HepG2 (cell line): Measurements from ENCODE around the gene AZU1. TPM values are rescaled to one million over a fixed set of nuclear protein-coding genes. Genes with fewer than 3 reads are reported as not detected.
A peak's percentile ranks its signal among the peaks of the same experiment; 100 is the strongest.

Source experiments
- ARNTL ChIP-seq: sonication (generic); formaldehyde crosslinking; IDR thresholded peaks from 2 replicates; pipeline ENCODE4 v1.4.0; 2020; ENCODE audit warnings: mild to moderate bottlenecking, missing genetic modification reagents
- CC2D1A ChIP-seq: sonication (generic); formaldehyde crosslinking; IDR thresholded peaks from 2 replicates; pipeline ENCODE4 v1.8.1; 2023; ENCODE audit warnings: mild to moderate bottlenecking, missing genetic modification reagents
- ETV5 ChIP-seq: IDR thresholded peaks from 2 replicates; pipeline ENCODE4 v1.6.1; 2018; ENCODE audit warnings: missing biosample characterization, missing genetic modification reagents, inconsistent platforms, borderline replicate concordance
- KDM5A ChIP-seq: fragments of 200-600 bp; sonication (generic); IDR thresholded peaks from 2 replicates; pipeline ENCODE4 v1.7.0; 2018; ENCODE audit warnings: antibody characterized with exemption, mild to moderate bottlenecking, low read length, borderline replicate concordance
- MTA3 ChIP-seq: sonication (generic); formaldehyde crosslinking; IDR thresholded peaks from 2 replicates; pipeline ENCODE4 v1.4.0; 2020; ENCODE audit warnings: missing genetic modification reagents
- NFKB2 ChIP-seq: sonication (generic); formaldehyde crosslinking; IDR thresholded peaks from 2 replicates; pipeline ENCODE4 v1.4.0; 2020; ENCODE audit warnings: missing genetic modification reagents, borderline replicate concordance
- POLR2AphosphoS2 ChIP-seq: IDR thresholded peaks from 2 replicates; pipeline ENCODE4 v1.6.1; 2011; ENCODE audit warnings: low read depth, low read length, improper control_type of control experiment
- SOX5 ChIP-seq: IDR thresholded peaks from 2 replicates; pipeline ENCODE4 v1.6.1; 2016; ENCODE audit warnings: borderline replicate concordance
- ZFYVE20 ChIP-seq: sonication (generic); formaldehyde crosslinking; IDR thresholded peaks from 2 replicates; pipeline ENCODE4 v1.8.0; 2023; ENCODE audit warnings: low read depth, mild to moderate bottlenecking, moderate library complexity, missing genetic modification reagents, borderline replicate concordance
- ZNF326 ChIP-seq: sonication (generic); formaldehyde crosslinking; IDR thresholded peaks from 2 replicates; pipeline ENCODE4 v1.4.0; 2020; ENCODE audit warnings: missing genetic modification reagents, borderline replicate concordance
- ZNF34 ChIP-seq: sonication (generic); formaldehyde crosslinking; IDR thresholded peaks from 2 replicates; pipeline ENCODE4 v1.4.0; 2020; ENCODE audit warnings: mild to moderate bottlenecking, missing genetic modification reagents, borderline replicate concordance
- ZNF607 ChIP-seq: sonication (generic); formaldehyde crosslinking; IDR thresholded peaks from 2 replicates; pipeline ENCODE4 v1.5.1; 2020; ENCODE audit warnings: missing genetic modification reagents, mild to moderate bottlenecking, borderline replicate concordance
- polyA plus RNA-seq, 8 experiments: library from polyadenylated mRNA; depleted of rRNA in 3 of 8; stranded (reverse) in 7 of 8; unstranded in 1 of 8; fragments of >200 nt; fragmentation: Illumina TruSeq in 4 of 8; extraction: Trizol in 4 of 8; gene quantifications; 2 replicates each; pipeline versions ENCODE4 v1.2.1 to v1.2.3, GENCODE V29; 2011 to 2016; ENCODE audit warnings: low read depth in 4 of 8, missing spikeins in 1 of 8, mixed read lengths in 1 of 8; ENCODE audit not compliant: insufficient read depth in 1 of 8
- total RNA-seq, 5 experiments: library from RNA; depleted of rRNA; stranded (reverse); fragments of >200 nt; fragmentation: Illumina TruSeq; extraction: Trizol; gene quantifications; 2 replicates each; pipeline ENCODE4 v1.2.3, GENCODE V29; 2016; ENCODE audit warnings: low read depth in 1 of 5
- TF ChIP-seq, protein P1 (sequence below): conservative IDR thresholded peaks from 2 replicates; pipeline ENCODE4 v1.6.1; 2018; ENCODE audit warnings: missing genetic modification reagents
- TF ChIP-seq, protein P2 (sequence below): sonication (generic); formaldehyde crosslinking; IDR thresholded peaks from 2 replicates; pipeline ENCODE4 v1.5.1; 2020; ENCODE audit warnings: missing genetic modification reagents, mild to moderate bottlenecking, borderline replicate concordance
- TF ChIP-seq, protein P3 (sequence below): sonication (generic); formaldehyde crosslinking; IDR thresholded peaks from 2 replicates; pipeline ENCODE4 v1.4.0; 2020; ENCODE audit warnings: missing genetic modification reagents, borderline replicate concordance
- TF ChIP-seq, protein P4 (sequence below): sonication (generic); formaldehyde crosslinking; IDR thresholded peaks from 2 replicates; pipeline ENCODE4 v1.4.0; 2020; ENCODE audit warnings: missing genetic modification reagents
- TF ChIP-seq, protein P5 (sequence below): sonication (generic); formaldehyde crosslinking; IDR thresholded peaks from 2 replicates; pipeline ENCODE4 v1.5.0; 2020; ENCODE audit warnings: mild to moderate bottlenecking, missing genetic modification reagents, borderline replicate concordance

Gene AZU1
- total and polyA plus RNA-seq, 2 of the 13 experiments (the other 11 are each of a cell fraction or from before 2014, with no cell fraction given): not detected

DNA sequence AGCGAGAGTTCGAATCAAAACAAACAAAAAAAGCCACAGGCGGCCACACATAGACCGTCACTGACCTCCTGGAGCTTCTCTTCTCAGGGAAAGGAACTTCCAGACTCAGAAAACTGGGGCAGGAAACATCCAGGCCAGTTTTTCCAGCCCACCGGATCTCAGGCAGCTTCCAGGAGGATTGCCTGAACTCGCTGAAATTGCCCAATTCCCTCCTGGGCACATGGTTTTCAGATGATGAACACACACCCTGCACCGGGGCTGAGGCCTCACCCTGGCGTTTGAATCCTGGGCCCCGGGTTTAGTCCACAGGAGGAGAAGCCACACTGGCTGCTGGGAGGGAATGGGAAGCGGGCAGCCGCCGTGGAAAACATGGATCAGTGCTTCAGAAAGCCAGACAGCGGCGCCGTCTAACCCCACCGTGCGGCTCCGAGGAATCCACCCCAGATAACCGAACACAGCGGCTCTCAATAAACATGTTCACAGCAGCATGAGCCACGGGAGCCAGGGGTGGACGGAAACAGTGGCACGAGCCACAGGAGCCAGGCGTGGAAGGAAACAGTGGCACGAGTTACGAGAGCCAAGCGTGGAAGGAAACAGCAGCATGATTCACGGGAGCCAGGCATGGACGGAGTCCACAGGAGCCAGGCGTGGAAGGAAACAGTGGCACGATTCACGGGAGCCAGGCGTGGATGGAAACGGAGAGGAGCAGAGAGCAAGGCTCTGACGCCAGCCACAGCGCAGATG lies 48.6 kb upstream of the AZU1 start (continued):
- TF ChIP-seq CC2D1A (no peak), ETV5 (peak; percentile 71; the same call in 1 of the 2 replicates), ARNTL (CRISPR knock-in tag) (peak; percentile 78; the same call in 1 of the 2 replicates), ZNF326 (CRISPR knock-in tag) (no peak), ZNF34 (no peak), ZNF607 (CRISPR knock-in tag) (peak; percentile 78; the same call in 1 of the 2 replicates), POLR2AphosphoS2 (no peak), SOX5 (CRISPR knock-in tag) (peak; percentile 79), ZFYVE20 (no peak), NFKB2 (CRISPR knock-in tag) (peak; percentile 67; the same call in 1 of the 2 replicates), KDM5A (no peak), MTA3 (CRISPR knock-in tag) (no peak)
- TF ChIP-seq, protein P1, sequence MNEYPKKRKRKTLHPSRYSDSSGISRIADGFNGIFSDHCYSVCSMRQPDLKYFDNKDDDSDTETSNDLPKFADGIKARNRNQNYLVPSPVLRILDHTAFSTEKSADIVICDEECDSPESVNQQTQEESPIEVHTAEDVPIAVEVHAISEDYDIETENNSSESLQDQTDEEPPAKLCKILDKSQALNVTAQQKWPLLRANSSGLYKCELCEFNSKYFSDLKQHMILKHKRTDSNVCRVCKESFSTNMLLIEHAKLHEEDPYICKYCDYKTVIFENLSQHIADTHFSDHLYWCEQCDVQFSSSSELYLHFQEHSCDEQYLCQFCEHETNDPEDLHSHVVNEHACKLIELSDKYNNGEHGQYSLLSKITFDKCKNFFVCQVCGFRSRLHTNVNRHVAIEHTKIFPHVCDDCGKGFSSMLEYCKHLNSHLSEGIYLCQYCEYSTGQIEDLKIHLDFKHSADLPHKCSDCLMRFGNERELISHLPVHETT: peak; percentile 67; the same call in 1 of the 2 replicates
- TF ChIP-seq, protein P2, sequence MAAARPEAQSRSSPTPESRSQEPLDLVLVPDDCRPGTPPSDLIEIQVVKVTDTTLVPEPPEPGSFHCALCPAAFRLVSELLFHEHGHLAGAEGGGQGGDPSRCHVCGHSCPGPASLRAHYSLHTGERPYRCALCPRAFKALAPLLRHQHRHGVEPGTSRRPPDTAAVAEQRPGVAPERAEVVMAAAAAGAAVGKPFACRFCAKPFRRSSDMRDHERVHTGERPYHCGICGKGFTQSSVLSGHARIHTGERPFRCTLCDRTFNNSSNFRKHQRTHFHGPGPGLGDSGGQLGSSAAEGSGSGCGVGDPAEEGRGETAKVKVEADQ: no peak
- TF ChIP-seq, protein P3, sequence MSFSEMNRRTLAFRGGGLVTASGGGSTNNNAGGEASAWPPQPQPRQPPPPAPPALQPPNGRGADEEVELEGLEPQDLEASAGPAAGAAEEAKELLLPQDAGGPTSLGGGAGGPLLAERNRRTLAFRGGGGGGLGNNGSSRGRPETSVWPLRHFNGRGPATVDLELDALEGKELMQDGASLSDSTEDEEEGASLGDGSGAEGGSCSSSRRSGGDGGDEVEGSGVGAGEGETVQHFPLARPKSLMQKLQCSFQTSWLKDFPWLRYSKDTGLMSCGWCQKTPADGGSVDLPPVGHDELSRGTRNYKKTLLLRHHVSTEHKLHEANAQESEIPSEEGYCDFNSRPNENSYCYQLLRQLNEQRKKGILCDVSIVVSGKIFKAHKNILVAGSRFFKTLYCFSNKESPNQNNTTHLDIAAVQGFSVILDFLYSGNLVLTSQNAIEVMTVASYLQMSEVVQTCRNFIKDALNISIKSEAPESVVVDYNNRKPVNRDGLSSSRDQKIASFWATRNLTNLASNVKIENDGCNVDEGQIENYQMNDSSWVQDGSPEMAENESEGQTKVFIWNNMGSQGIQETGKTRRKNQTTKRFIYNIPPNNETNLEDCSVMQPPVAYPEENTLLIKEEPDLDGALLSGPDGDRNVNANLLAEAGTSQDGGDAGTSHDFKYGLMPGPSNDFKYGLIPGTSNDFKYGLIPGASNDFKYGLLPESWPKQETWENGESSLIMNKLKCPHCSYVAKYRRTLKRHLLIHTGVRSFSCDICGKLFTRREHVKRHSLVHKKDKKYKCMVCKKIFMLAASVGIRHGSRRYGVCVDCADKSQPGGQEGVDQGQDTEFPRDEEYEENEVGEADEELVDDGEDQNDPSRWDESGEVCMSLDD (CRISPR knock-in tag): no peak
- TF ChIP-seq, protein P4, sequence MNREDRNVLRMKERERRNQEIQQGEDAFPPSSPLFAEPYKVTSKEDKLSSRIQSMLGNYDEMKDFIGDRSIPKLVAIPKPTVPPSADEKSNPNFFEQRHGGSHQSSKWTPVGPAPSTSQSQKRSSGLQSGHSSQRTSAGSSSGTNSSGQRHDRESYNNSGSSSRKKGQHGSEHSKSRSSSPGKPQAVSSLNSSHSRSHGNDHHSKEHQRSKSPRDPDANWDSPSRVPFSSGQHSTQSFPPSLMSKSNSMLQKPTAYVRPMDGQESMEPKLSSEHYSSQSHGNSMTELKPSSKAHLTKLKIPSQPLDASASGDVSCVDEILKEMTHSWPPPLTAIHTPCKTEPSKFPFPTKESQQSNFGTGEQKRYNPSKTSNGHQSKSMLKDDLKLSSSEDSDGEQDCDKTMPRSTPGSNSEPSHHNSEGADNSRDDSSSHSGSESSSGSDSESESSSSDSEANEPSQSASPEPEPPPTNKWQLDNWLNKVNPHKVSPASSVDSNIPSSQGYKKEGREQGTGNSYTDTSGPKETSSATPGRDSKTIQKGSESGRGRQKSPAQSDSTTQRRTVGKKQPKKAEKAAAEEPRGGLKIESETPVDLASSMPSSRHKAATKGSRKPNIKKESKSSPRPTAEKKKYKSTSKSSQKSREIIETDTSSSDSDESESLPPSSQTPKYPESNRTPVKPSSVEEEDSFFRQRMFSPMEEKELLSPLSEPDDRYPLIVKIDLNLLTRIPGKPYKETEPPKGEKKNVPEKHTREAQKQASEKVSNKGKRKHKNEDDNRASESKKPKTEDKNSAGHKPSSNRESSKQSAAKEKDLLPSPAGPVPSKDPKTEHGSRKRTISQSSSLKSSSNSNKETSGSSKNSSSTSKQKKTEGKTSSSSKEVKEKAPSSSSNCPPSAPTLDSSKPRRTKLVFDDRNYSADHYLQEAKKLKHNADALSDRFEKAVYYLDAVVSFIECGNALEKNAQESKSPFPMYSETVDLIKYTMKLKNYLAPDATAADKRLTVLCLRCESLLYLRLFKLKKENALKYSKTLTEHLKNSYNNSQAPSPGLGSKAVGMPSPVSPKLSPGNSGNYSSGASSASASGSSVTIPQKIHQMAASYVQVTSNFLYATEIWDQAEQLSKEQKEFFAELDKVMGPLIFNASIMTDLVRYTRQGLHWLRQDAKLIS (CRISPR knock-in tag): peak; percentile 46; the same call in 1 of the 2 replicates
- TF ChIP-seq, protein P5, sequence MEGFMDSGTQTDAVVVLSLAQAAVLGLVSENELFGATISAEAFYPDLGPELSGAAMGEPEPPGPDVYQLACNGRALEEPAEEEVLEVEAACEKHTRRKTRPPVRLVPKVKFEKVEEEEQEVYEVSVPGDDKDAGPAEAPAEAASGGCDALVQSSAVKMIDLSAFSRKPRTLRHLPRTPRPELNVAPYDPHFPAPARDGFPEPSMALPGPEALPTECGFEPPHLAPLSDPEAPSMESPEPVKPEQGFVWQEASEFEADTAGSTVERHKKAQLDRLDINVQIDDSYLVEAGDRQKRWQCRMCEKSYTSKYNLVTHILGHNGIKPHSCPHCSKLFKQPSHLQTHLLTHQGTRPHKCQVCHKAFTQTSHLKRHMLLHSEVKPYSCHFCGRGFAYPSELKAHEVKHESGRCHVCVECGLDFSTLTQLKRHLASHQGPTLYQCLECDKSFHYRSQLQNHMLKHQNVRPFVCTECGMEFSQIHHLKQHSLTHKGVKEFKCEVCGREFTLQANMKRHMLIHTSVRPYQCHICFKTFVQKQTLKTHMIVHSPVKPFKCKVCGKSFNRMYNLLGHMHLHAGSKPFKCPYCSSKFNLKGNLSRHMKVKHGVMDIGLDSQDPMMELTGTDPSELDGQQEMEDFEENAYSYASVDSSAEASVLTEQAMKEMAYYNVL (CRISPR knock-in tag): peak; percentile 67; the same call in 1 of the 2 replicates
